ENCODE measurements around the gene MKNK2. TPM values are rescaled to one million over a fixed set of nuclear protein-coding genes. Genes with fewer than 3 reads are reported as not detected.

The MKNK2 gene
- total and polyA plus RNA-seq, 2 donors (not counting 1 experiment from before 2014, with no cell fraction given) = 440 to 777 TPM

DNA sequence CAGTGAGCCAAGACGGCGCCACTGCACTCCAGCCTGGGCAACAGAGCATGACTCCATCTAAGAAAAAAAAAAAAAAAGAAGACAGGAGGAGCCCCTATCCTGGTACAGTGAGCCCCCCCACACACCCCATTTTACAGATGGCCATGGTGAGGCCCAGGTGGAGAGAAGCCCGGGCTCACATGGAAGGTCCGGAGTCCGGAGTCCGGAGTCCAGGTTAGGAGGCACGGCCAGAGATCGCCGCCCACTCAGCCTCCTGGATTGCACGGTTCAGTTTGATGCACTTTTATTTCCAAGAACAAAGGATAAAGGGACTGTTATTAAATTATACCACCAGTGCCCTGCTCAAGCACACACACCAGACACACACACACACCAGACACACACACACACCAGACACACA lies 24.3 kb downstream of the MKNK2 start:
- TF ChIP-seq, protein P1, sequence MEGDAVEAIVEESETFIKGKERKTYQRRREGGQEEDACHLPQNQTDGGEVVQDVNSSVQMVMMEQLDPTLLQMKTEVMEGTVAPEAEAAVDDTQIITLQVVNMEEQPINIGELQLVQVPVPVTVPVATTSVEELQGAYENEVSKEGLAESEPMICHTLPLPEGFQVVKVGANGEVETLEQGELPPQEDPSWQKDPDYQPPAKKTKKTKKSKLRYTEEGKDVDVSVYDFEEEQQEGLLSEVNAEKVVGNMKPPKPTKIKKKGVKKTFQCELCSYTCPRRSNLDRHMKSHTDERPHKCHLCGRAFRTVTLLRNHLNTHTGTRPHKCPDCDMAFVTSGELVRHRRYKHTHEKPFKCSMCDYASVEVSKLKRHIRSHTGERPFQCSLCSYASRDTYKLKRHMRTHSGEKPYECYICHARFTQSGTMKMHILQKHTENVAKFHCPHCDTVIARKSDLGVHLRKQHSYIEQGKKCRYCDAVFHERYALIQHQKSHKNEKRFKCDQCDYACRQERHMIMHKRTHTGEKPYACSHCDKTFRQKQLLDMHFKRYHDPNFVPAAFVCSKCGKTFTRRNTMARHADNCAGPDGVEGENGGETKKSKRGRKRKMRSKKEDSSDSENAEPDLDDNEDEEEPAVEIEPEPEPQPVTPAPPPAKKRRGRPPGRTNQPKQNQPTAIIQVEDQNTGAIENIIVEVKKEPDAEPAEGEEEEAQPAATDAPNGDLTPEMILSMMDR (IDR thresholded peaks at IDR 0.05) = no peak
- no peak for TF ChIP-seq EZH2 (IDR thresholded peaks at IDR 0.05; ENCODE audit: borderline replicate concordance, insufficient read depth, low read depth, low read length, poor library complexity, severe bottlenecking)
- H3K4me3 ChIP-seq (ENCODE audit: control extremely low read depth in 1 of 5, extremely low read depth in 1 of 5, insufficient read depth in 1 of 5, low read depth in 2 of 5, low read length in 4 of 5) = no peak overlapping the region
- H3K27ac ChIP-seq (ENCODE audit: low read length in 2 of 2) = no peak overlapping the region
- H3K27me3 Mint-ChIP-seq = no peaks in the 10 kb centered on the region
- CTCF ChIA-PET = interaction anchor here (0.5 kb wide), 1 partner anchor 93 kb away, joined by 3 read pairs; no protein-coding TSS in a partner anchor
- H3K4me2 ChIP-seq (replicated peaks; ENCODE audit: low read depth, low read length, poor library complexity, severe bottlenecking) = no peak overlapping the region
- peaks cover under 1% of the 10 kb centered on the region for H3K4me1 Mint-ChIP-seq
- H4K20me1 ChIP-seq (ENCODE audit: control insufficient read depth, insufficient read depth, low read length, poor library complexity, severe bottlenecking) = no peaks in the 10 kb centered on the region
- DNase-seq (no peak), ATAC-seq (ENCODE audit: low read depth) (no peak)
- H3K4me1 ChIP-seq (ENCODE audit: control insufficient read depth in 2 of 2, insufficient read depth in 2 of 2, low read length in 2 of 2) = peaks cover under 1 to 3% of the 10 kb centered on the region in 2 donors
- intact Hi-C loops (cut with micrococcal nuclease) = no loop called here
- H3K36me3 ChIP-seq (replicated peaks in 1 of 2; ENCODE audit: control extremely low read depth in 1 of 2, control insufficient read depth in 1 of 2, extremely low read depth in 1 of 2, insufficient read depth in 2 of 2, low read length in 1 of 2) = no peaks in the 10 kb centered on the region
- POLR2A ChIA-PET = no interaction called here
- no peak overlapping the region for H2AFZ ChIP-seq (ENCODE audit: insufficient read depth, low read depth, low read length, poor library complexity, severe bottlenecking)
- no peaks in the 10 kb centered on the region for H3K9me3 Mint-ChIP-seq (ENCODE audit: insufficient read depth)
- H3K9ac ChIP-seq (ENCODE audit: low read length) = no peak overlapping the region
- H3K27ac Mint-ChIP-seq = no peak overlapping the region
- 97% methylated on average over 5 of the region's 10 CpGs for WGBS (ENCODE audit: insufficient coverage)
- H3K4me3 Mint-ChIP-seq = no peak overlapping the region
- H3K79me2 ChIP-seq (ENCODE audit: control insufficient read depth, insufficient read depth, low read length) = no peaks in the 10 kb centered on the region
- H3K9me3 ChIP-seq (ENCODE audit: control extremely low read depth in 1 of 3, control insufficient read depth in 2 of 3, insufficient read depth in 1 of 3, low read length in 2 of 3) = no peaks in the 10 kb centered on the region
- H3K27me3 ChIP-seq (replicated peaks in 1 of 4; ENCODE audit: control extremely low read depth in 1 of 4, control insufficient read depth in 3 of 4, insufficient read depth in 4 of 4, low read length in 3 of 4) = no peaks in the 10 kb centered on the region

DNA sequence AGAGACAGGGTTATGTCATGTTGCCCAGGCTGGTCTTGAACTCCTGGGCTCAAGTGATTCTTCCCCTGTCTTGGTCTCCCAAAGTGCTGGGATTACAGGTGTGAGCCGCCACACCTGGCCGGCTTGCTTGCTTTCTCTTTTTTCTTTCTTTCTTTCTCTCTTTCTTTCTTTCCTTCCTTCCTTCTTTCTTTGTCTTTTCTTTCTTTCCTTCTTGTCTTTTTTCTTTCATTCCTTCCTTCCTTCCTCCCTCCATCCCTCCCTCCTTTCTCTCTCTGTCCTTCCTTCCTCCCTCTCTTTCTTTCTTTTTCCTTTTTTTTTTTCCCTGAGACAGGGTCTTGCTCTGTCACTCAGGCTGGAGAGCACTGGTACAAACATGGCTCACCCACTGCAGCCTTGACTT lies 28.8 kb downstream of the MKNK2 start:
- no peaks in the 10 kb centered on the region for H3K36me3 ChIP-seq (replicated peaks in 1 of 2; ENCODE audit: control extremely low read depth in 1 of 2, control insufficient read depth in 1 of 2, extremely low read depth in 1 of 2, insufficient read depth in 2 of 2, low read length in 1 of 2)
- no peaks in the 10 kb centered on the region for H4K20me1 ChIP-seq (ENCODE audit: control insufficient read depth, insufficient read depth, low read length, poor library complexity, severe bottlenecking)
- H3K4me2 ChIP-seq (replicated peaks; ENCODE audit: low read depth, low read length, poor library complexity, severe bottlenecking) = no peak overlapping the region
- no peaks in the 10 kb centered on the region for H3K9me3 Mint-ChIP-seq (ENCODE audit: insufficient read depth)
- peaks cover 5 to 7% of the 10 kb centered on the region in 2 donors for H3K4me1 ChIP-seq (ENCODE audit: control insufficient read depth in 2 of 2, insufficient read depth in 2 of 2, low read length in 2 of 2)
- H3K27me3 ChIP-seq (replicated peaks in 1 of 4; ENCODE audit: control extremely low read depth in 1 of 4, control insufficient read depth in 3 of 4, insufficient read depth in 4 of 4, low read length in 3 of 4) = no peaks in the 10 kb centered on the region
- H3K4me3 ChIP-seq (ENCODE audit: control extremely low read depth in 1 of 5, extremely low read depth in 1 of 5, insufficient read depth in 1 of 5, low read depth in 2 of 5, low read length in 4 of 5) = no peak overlapping the region
- no peak overlapping the region for H3K27ac ChIP-seq (ENCODE audit: low read length in 2 of 2)
- no peaks in the 10 kb centered on the region for H3K9me3 ChIP-seq (ENCODE audit: control extremely low read depth in 1 of 3, control insufficient read depth in 2 of 3, insufficient read depth in 1 of 3, low read length in 2 of 3)
- no peak overlapping the region for H3K27ac Mint-ChIP-seq
- DNase-seq (no peak), ATAC-seq (ENCODE audit: low read depth) (no peak)
- H3K79me2 ChIP-seq (ENCODE audit: control insufficient read depth, insufficient read depth, low read length) = peaks cover 13% of the 10 kb centered on the region
- H2AFZ ChIP-seq (ENCODE audit: insufficient read depth, low read depth, low read length, poor library complexity, severe bottlenecking) = no peak overlapping the region
- intact Hi-C loops (cut with micrococcal nuclease) = no loop called here
- 100% methylated on average over 1 of the region's 2 CpGs for WGBS (ENCODE audit: insufficient coverage)
- TF ChIP-seq, protein P1 (IDR thresholded peaks at IDR 0.05) = no peak
- TF ChIP-seq EZH2 (IDR thresholded peaks at IDR 0.05; ENCODE audit: borderline replicate concordance, insufficient read depth, low read depth, low read length, poor library complexity, severe bottlenecking) = no peak
- no peak overlapping the region for H3K4me3 Mint-ChIP-seq
- ChIA-PET CTCF (interaction anchor here (1.1 to 1.2 kb wide), 2 partner anchors 14 to 88 kb away, joined by 3 read pairs; no protein-coding TSS in a partner anchor), POLR2A (interaction anchor here (0.6 to 1.1 kb wide), 3 partner anchors 21 to 81 kb away, joined by 4 read pairs; no protein-coding TSS in a partner anchor)
- no peak overlapping the region for H3K9ac ChIP-seq (ENCODE audit: low read length)
- peaks cover 4% of the 10 kb centered on the region for H3K4me1 Mint-ChIP-seq
- no peaks in the 10 kb centered on the region for H3K27me3 Mint-ChIP-seq

Measured in B cell (primary cell).